Transverse colon (tissue), 4 donors: ENCODE data around the gene FUNDC1.

Experiments used
- CTCF ChIP-seq, 5 experiments: fragments of 200-600 bp in 3 of 5; fragments of 450-650 bp in 2 of 5; sonication (generic) in 3 of 5; IDR thresholded peaks; 1 replicate in 2 of 5; 2 replicates in 3 of 5; pipeline ENCODE4 v1.5.1; 2016 to 2017; ENCODE audit warnings: antibody characterized with exemption in 5 of 5, inconsistent platforms in 3 of 5, mild to moderate bottlenecking in 2 of 5, moderate library complexity in 1 of 5
- POLR2A ChIP-seq: fragments of 450-650 bp; IDR thresholded peaks from one replicate; pipeline ENCODE4 v1.6.1; 2016; ENCODE audit warnings: antibody characterized with exemption, mild to moderate bottlenecking, moderate library complexity
- POLR2AphosphoS5 ChIP-seq, 3 donors: sonication (generic); formaldehyde crosslinking; IDR thresholded peaks; one replicate each; pipeline ENCODE4 v1.6.1; 2016; ENCODE audit warnings: antibody characterized with exemption in 3 of 3

- TF ChIP-seq CTCF (IDR thresholded peaks at IDR 0.05) = no peak
- TF ChIP-seq POLR2AphosphoS5 (IDR thresholded peaks at IDR 0.05) = no peak
- TF ChIP-seq POLR2A = no peak
Observed at GRCh38 chrX:44507292-44507691, 35.4 kb downstream of the FUNDC1 start.
